MCF 10A (cell line): ENCODE data around the gene SEC63. TPM values are rescaled to one million over a fixed set of nuclear protein-coding genes. Genes with fewer than 3 reads are reported as not detected.
"Not testable (repeated sequence)": the region's sequence is repeated elsewhere in the genome, so short reads cannot be mapped to it uniquely, and the experiment has no call there.

Experiments
- BruUV-seq: library from RNA; stranded (reverse); fragments of 400-500 nt; replicated peaks from 2 replicates; lab custom pipeline; 2021; lab: Mats Ljungman, UMichigan
- CTCF ChIA-PET: fragments of 300-600 bp; sonication (Branson Sonifier 250); formaldehyde crosslinking; extraction: SDS; loops from one replicate; lab custom pipeline; 2021; ENCODE audit warnings: antibody characterized with exemption, inconsistent platforms; lab: Yijun Ruan, JAX
- POLR2A ChIA-PET: fragments of 300-600, 350-650 bp; sonication (Branson Sonifier 250); formaldehyde crosslinking; extraction: SDS; loops from one replicate; lab custom pipeline; 2020; ENCODE audit warnings: antibody characterized with exemption, inconsistent platforms; lab: Yijun Ruan, JAX
- DNase-seq: peaks from one replicate; pipeline ENCODE4 v3.0.0-alpha.2; 2018; ENCODE audit not compliant: unreplicated experiment
- H3K27ac Mint-ChIP-seq: one replicate; pipeline ENCODE4 v1.8.0; 2022; ENCODE audit warnings: mild to moderate bottlenecking, low read depth, mixed read lengths; ENCODE audit not compliant: unreplicated experiment
- H3K27me3 Mint-ChIP-seq: one replicate; pipeline ENCODE4 v1.8.0; 2022; ENCODE audit warnings: mixed read lengths; ENCODE audit not compliant: insufficient read depth, unreplicated experiment
- H3K36me3 Mint-ChIP-seq: one replicate; pipeline ENCODE4 v1.8.0; 2022; ENCODE audit warnings: mild to moderate bottlenecking, moderate library complexity, mixed read lengths; ENCODE audit not compliant: insufficient read depth, unreplicated experiment
- H3K4me1 Mint-ChIP-seq: one replicate; pipeline ENCODE4 v1.8.0; 2022; ENCODE audit warnings: mixed read lengths; ENCODE audit not compliant: insufficient read depth, unreplicated experiment
- H3K4me3 Mint-ChIP-seq: one replicate; pipeline ENCODE4 v1.8.0; 2022; ENCODE audit warnings: mild to moderate bottlenecking, moderate library complexity, mixed read lengths; ENCODE audit not compliant: unreplicated experiment
- H3K9me3 Mint-ChIP-seq: one replicate; pipeline ENCODE4 v1.8.0; 2022; ENCODE audit warnings: mixed read lengths; ENCODE audit not compliant: unreplicated experiment
- intact Hi-C: fragments of 100-400 bp; cut with micrococcal nuclease; formaldehyde crosslinking; loops from 2 replicates; pipeline ENCODE4 v1.14.1; 2022
- total RNA-seq: library from RNA; stranded (reverse); gene quantifications from 2 replicates; pipeline ENCODE4 v1.2.3, GENCODE V29; 2022
- TF ChIP-seq, protein P1 (sequence below): fragments of 200-600 bp; IDR thresholded peaks from one replicate; pipeline ENCODE4 v1.8.0; 2022; ENCODE audit warnings: antibody characterized with exemption, mild to moderate bottlenecking; ENCODE audit not compliant: unreplicated experiment

Gene SEC63
- total RNA-seq, 1 experiment from 2014 or later, result 204 TPM

DNA sequence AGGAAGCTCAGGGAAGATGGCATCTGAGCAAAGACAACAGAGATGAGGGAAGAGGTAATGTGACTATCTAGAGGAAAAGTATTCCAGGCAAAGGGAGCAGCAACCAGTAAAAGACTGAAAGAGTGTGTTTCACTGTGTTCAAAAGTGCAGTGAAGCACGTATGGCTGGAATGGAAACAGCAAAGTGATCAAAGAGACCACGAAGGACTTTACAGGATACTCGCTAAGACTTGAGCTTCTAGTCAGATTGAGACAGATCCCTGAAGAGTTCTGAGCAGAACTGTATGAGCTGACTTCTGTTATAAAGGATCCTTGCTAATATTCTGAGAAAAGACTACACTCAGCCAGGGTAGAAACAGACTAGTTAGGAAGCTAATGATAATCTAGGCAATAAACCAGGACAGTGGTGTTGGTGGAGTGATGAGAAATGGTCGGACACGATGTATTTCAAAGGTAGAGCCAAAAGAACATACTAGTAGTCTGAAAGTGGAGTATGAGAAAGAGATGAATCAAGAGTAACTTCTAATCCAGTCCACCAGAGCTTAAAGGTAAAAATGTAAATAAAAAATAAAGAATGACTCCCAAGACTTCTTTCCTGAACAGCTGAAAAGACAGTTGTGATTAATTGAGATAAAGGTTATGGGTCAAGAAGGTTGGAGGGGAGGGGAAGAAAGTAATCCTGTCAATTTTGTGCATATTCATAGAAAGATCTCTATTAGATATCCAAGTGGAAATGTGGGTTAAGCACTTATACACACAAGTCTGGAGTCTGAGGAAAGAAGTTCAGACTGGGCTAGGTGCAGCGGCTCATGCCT is 14.2 kb downstream of the SEC63 start:
- DNase-seq, result no peak
- ChIA-PET POLR2A (interaction anchor here (0.7 to 2.2 kb wide), 4 partner anchors 9 to 23 kb away, joined by 3 to 5 read pairs (median 3); partner anchors contain the start of gene SEC63), CTCF (interaction anchor here (0.7 to 1.1 kb wide), 2 partner anchors 265 to 891 kb away, joined by 3 read pairs; no protein-coding TSS in a partner anchor)
- Mint-ChIP-seq H3K36me3 (peaks cover 21% of the 10 kb centered on the region), H3K9me3 (no peaks in the 10 kb centered on the region), H3K4me3 (no peak overlapping the region), H3K27me3 (no peaks in the 10 kb centered on the region), H3K4me1 (peaks cover 33% of the 10 kb centered on the region), H3K27ac (no peak overlapping the region)
- intact Hi-C loops, result no loop called here
- no TSS peak for BruUV-seq
- TF ChIP-seq, protein P1, sequence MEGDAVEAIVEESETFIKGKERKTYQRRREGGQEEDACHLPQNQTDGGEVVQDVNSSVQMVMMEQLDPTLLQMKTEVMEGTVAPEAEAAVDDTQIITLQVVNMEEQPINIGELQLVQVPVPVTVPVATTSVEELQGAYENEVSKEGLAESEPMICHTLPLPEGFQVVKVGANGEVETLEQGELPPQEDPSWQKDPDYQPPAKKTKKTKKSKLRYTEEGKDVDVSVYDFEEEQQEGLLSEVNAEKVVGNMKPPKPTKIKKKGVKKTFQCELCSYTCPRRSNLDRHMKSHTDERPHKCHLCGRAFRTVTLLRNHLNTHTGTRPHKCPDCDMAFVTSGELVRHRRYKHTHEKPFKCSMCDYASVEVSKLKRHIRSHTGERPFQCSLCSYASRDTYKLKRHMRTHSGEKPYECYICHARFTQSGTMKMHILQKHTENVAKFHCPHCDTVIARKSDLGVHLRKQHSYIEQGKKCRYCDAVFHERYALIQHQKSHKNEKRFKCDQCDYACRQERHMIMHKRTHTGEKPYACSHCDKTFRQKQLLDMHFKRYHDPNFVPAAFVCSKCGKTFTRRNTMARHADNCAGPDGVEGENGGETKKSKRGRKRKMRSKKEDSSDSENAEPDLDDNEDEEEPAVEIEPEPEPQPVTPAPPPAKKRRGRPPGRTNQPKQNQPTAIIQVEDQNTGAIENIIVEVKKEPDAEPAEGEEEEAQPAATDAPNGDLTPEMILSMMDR, result no peak

DNA sequence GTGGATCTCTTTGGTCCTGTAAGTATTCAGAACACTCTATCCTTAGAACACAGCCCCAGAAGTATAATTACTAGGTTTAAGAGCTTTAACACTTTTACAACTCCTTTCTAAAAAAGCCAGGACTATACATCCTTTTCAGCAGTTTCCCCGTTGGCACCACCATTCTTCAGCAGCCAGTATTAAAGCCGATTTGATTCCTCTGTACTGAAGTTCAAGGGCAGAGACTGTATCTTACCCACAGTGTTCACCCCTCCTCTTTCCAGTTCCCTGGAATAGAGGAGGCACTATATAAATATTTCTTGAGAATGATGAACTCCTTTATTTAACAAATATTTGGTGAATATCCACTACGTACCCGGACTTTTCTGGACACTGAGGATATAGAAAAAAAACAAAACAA is 15.9 kb downstream of the SEC63 start:
- Mint-ChIP-seq H3K27me3 (no peaks in the 10 kb centered on the region), H3K9me3 (no peaks in the 10 kb centered on the region), H3K36me3 (peaks cover 16% of the 10 kb centered on the region), H3K4me3 (no peak overlapping the region), H3K4me1 (peaks cover 21% of the 10 kb centered on the region), H3K27ac (peak overlapping the region; percentile 77)
- ChIA-PET POLR2A (interaction anchor here (2.2 kb wide), 1 partner anchor 10 kb away, joined by 5 read pairs; no protein-coding TSS in a partner anchor), CTCF (interaction anchor here (0.5 kb wide), 1 partner anchor 166 kb away, joined by 3 read pairs; no protein-coding TSS in a partner anchor)
- DNase-seq, result no peak
- no TSS peak for BruUV-seq
- intact Hi-C loops, result no loop called here
- TF ChIP-seq, protein P1, result no peak

GRCh38 chr6:107941627-107942026 is 16.4 kb downstream of the SEC63 start:
- ChIA-PET CTCF (interaction anchor here (0.5 to 0.7 kb wide), 2 partner anchors 10 to 167 kb away, joined by 3 read pairs; no protein-coding TSS in a partner anchor), POLR2A (interaction anchor here (2.2 kb wide), 1 partner anchor 11 kb away, joined by 5 read pairs; no protein-coding TSS in a partner anchor)
- H3K4me3 Mint-ChIP-seq, result no peak overlapping the region
- no peak for DNase-seq
- BruUV-seq, result no TSS peak
- peaks cover 21% of the 10 kb centered on the region for H3K4me1 Mint-ChIP-seq
- TF ChIP-seq, protein P1, result no peak
- intact Hi-C loops, result no loop called here
- peak overlapping the region; percentile 77 for H3K27ac Mint-ChIP-seq
- H3K9me3 Mint-ChIP-seq, result no peaks in the 10 kb centered on the region
- H3K36me3 Mint-ChIP-seq, result peaks cover 13% of the 10 kb centered on the region
- H3K27me3 Mint-ChIP-seq, result no peaks in the 10 kb centered on the region

- POLR2A ChIA-PET, result interaction anchor here (0.6 to 1.5 kb wide), 3 partner anchors 8 to 108 kb away, joined by 3 to 6 read pairs (median 4); no protein-coding TSS in a partner anchor
- no peak overlapping the region for H3K4me3 Mint-ChIP-seq
- no TSS peak for BruUV-seq
These were observed 16.8 kb downstream of the SEC63 start for GRCh38 chr6:107941199-107941598.

GRCh38 chr6:107936910-107937292 is 21.1 kb downstream of the SEC63 start:
- peaks cover 13% of the 10 kb centered on the region for H3K9me3 Mint-ChIP-seq
- BruUV-seq, H3K4me3 Mint-ChIP-seq, POLR2A ChIA-PET, CTCF ChIA-PET, H3K4me1 Mint-ChIP-seq, intact Hi-C loops, DNase-seq, H3K27me3 Mint-ChIP-seq, H3K27ac Mint-ChIP-seq: not testable (repeated sequence)
- peaks cover 13% of the 10 kb centered on the region for H3K36me3 Mint-ChIP-seq

More at GRCh38 chr6:107941199-107941598, 16.8 kb downstream of the SEC63 start:
- no peaks in the 10 kb centered on the region for H3K27me3 Mint-ChIP-seq
- intact Hi-C loops, result no loop called here
- H3K4me1 Mint-ChIP-seq, result peaks cover 21% of the 10 kb centered on the region
- no peak for DNase-seq
- peak overlapping the region; percentile 77 for H3K27ac Mint-ChIP-seq
- CTCF ChIA-PET, result interaction anchor here (0.7 to 1.3 kb wide), 3 partner anchors 9 to 551 kb away, joined by 3 to 7 read pairs (median 4); no protein-coding TSS in a partner anchor
- TF ChIP-seq, protein P1, result no peak
- H3K36me3 Mint-ChIP-seq, result peaks cover 13% of the 10 kb centered on the region
- no peaks in the 10 kb centered on the region for H3K9me3 Mint-ChIP-seq
